Frontal cortex (tissue), 4 donors: ENCODE data around the gene DGLUCY. TPM values are rescaled to one million over a fixed set of nuclear protein-coding genes. Genes with fewer than 3 reads are reported as not detected.

Experiments
- DNase-seq, 2 donors: peaks; one replicate each; pipeline ENCODE4 v3.0.0; 2012; ENCODE audit warnings: low spot score in 2 of 2
- FAIRE-seq: peaks from 2 replicates; lab custom pipeline; 2012; peaks lifted over from hg19 to GRCh38; lab: Jason Lieb, UNC
- small RNA-seq: library from RNA; depleted of rRNA; stranded (forward); fragments of <200 nt; gene quantifications from one replicate; pipeline ENCODE3, GENCODE V24; 2014
- total RNA-seq: library from RNA; depleted of rRNA; stranded (reverse); fragments of >200 nt; gene quantifications from one replicate; pipeline ENCODE4 v1.2.3, GENCODE V29; 2014
- donor health status: control.
- donor health status: control.
- donor health status: control.

The DGLUCY gene
- total RNA-seq, 1 donor from 2014 or later = 23.2 TPM

GRCh38 chr14:91267965-91268437 is 154.1 kb downstream of the DGLUCY start:
- DNase-seq (no peak), FAIRE-seq (no peak)

DNA sequence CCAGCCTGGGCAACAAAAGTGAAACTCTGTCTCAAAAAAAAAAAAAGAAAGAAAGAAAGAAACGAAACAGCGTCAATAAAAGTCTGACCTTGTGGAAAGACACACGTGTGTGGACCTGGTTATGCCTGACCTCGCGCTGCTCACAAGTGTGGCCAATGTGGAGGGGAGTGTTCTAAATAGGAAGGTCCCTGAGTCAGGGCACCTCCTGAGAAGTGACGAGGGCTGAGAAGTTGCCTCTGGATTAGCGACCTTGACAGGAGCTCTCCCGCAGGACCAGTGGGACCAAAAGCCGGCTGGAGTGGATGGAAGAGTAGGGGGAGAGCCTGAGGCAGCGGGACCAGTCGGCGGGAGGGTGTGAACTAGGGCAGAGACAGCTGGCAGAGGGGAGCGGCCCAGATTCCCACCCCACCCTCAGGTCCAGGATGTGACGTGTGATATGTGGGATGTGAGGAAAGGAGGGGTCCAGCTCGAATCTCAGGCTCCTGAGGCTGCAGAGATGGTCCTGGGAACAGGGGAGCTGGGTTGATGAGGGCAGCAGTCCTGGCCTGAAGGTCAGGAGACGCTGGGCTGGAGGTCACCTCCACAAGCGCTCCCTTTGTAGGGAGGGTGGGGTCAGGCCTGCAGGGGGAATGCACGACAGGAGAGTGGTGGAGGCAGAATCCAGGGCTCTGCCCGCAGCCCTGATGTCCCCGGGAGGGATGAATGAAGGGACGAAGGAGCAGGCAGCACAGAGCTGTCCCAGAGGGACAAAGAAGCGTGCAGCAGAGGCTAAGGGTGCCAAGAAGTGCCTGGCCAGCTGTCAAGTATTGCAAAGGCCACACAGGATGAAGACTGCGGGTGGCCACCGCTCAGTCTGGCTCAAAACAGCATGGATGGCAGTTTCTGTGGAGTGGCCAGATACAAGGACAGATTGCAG is 155.5 kb downstream of the DGLUCY start:
- peak in 1 of 2 donors; percentile 35 for DNase-seq
- FAIRE-seq = no peak

GRCh38 chr14:91270188-91270587 is 156.3 kb downstream of the DGLUCY start:
- DNase-seq (no peak), FAIRE-seq (no peak)

DNA sequence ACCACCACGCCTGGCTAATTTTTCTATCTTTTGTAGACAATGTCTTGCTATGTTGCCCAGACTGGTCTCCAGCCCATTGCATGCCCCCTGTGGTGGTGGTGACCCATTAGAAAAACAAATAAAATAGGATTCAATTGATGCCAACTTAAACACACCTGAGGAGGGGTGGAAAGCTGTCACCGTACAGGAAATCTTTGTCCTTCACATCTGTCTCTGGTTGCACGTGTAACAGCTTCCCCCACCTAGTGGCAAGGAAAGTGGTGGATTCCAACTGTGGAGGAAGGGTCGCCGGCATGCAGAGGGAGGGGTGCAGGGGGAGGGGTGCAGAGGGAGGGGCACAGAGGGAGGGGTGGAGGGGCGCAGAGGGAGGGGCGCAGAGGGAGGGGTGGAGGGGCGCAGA is 156.7 kb downstream of the DGLUCY start:
- FAIRE-seq (no peak), DNase-seq (no peak)

DNA sequence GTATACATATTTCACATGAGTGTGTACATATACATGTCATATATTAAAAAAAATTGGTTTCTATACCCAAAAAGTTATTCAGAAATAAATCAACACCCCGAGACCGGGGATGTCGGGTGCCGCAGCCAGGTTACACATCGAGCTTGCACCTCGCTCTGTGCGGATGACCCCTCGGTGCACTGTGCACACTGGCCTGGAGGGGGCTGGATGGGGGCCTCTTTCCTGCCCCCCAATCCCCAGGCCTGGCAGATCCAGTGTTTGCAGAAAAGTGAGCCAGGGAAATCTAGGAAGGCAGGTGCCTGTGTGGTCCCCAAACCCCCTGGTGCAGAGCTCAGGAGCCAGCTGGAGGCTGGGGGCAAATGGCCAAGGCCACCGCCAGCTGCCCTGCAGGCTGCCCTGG is 157.8 kb downstream of the DGLUCY start:
- FAIRE-seq (no peak), DNase-seq (no peak)

DNA sequence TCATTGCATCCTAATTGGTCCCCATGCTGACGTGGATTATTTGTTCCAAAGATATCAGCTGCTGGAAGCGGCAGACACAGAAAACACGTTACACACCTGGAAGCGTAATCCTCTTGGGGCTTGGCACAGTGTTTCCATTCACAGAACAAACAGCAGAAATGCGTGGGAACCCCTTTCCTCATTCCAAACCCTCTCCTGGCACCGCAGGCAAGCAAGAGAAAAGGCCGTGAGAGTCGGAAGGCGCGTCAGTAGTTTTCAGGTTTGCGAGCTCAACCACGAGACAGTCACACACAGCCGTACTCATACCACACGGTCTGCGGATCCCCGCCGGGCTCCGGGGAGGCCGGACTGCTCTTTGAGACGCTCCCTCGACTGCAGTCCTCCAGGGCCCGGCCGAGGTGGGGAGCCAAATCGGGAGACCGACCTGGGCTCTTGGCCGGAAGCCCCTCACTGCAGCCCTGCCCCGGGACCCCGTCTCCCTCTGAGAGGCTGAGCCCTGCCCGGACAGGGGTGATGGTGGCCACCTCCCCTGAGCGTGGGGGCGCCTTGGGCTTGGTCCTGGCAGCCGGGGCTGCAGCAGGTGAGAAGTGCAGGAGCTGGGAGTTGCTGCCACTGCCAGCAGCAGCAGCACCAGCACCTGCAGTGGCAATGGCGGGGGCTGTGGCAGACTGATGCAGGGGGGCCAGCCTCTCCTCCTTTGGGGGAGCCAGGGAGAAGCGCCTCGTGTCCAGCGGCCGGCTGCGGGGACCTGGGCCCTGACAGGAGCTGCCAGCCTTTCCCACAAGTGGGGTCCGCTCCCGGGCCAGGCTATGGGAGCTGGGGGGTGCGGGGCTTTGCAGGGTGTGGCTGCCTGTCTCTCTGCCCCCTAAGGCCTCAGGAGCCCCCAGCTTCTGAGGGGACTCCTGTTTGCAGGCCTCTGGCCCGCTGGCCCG is 158.7 kb downstream of the DGLUCY start:
- FAIRE-seq = no peak
- DNase-seq = no peak

DNA sequence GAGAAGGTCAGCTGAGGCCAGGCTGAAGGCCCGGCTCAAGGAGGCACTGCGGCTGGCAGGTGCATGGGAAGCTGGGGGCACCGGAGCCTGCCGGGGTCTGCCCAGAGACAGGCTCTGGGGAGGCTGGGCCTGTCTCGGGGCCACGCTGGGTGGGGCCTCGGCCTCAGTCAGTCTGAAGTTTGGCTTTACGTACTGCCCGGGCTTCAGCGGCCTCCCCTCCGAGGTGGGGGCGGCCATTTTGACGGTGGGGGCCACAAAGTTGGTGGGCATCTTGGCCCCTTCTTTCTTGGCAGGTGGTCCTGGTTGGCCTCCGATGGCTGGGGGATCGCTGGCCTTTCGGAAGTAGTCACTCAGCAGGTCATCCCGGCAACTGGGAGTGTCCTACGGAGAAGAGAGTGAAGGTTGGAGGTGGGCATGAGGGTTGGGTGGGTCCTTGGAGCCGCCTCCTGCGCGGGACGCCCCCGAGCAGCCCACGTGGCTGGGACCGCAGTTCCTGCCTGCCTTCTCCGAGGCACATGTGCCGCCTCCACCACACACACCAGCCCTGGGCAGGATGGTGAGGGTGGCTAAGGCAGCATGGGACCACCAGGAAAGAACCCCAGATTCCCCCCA is 159.5 kb downstream of the DGLUCY start:
- FAIRE-seq = no peak

DNA sequence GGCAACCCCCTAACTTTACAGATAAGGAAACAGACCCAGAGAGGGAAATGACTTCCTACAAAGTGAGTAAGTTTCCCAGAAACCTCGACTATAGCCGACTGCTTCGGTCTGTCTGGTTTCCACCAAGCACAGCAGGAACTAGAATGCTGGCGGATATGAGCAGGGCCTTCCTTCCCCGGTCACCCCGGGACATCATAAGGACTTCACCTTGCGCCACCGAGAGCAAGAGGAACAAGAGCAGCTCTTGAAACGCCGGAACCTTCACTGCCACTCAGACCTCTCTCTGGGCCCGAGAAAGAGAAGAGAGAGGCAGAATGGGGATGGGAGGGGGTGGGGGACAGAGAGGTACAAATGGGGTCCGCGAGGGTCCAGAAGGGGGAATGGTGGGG is 160.0 kb downstream of the DGLUCY start:
- DNase-seq = no peak
- no peak for FAIRE-seq

More for the DNA sequence above, 159.5 kb downstream of the DGLUCY start:
- DNase-seq = no peak

DNA sequence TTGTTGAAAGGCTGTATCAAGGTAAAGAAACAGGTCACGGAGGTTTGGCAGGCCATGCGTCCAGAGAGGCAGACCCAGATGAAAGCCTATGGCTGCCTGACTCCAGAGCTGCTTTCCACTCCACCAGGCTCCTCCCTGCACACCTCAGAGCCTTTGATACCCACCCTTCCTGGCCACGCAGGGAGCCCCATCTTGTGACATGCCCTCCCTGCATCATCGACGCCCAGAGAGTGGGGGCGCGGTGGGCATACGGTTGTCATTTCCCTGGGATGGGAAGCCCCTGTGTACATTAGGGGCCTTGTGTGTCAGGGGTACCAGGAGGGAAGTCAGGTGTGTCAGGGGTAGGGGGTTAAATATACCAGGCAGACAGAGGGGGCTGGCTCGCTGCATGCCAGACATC is 160.9 kb downstream of the DGLUCY start:
- FAIRE-seq = no peak
- DNase-seq = no peak

Small RNA genes within 50 kb of the gene (small RNA-seq; reads per million reads assigned to genes)
- not detected for gene RNU7-30P
- 0.15 reads per million for gene SNORA11B

Other genes with a start within 250 kb of the DGLUCY start
- gene RPS6KA5, start 53.4 kb upstream of the DGLUCY start, total RNA-seq = 8.2 TPM
- 4.9 TPM for gene GPR68, start 130.6 kb downstream of the DGLUCY start, total RNA-seq